AG09309 (cell line): ENCODE data around the gene DDR1.

Experiments used
- DNase-seq: peaks from one replicate; pipeline ENCODE4 v3.0.0-alpha.2; 2010; ENCODE audit warnings: low read depth
- H3K4me3 ChIP-seq: 2 replicates; pipeline ENCODE4 v1.5.1; 2011; ENCODE audit warnings: mild to moderate bottlenecking, low read depth, low read length, moderate library complexity; ENCODE audit not compliant: control insufficient read depth
- TF ChIP-seq, protein P1 (sequence below): IDR thresholded peaks from 2 replicates; pipeline ENCODE4 v1.5.1; 2011; ENCODE audit warnings: mild to moderate bottlenecking, low read depth, low read length, inconsistent platforms; ENCODE audit not compliant: insufficient read depth, control insufficient read depth; ENCODE audit errors: missing control alignments

DDR1 gene

DNA sequence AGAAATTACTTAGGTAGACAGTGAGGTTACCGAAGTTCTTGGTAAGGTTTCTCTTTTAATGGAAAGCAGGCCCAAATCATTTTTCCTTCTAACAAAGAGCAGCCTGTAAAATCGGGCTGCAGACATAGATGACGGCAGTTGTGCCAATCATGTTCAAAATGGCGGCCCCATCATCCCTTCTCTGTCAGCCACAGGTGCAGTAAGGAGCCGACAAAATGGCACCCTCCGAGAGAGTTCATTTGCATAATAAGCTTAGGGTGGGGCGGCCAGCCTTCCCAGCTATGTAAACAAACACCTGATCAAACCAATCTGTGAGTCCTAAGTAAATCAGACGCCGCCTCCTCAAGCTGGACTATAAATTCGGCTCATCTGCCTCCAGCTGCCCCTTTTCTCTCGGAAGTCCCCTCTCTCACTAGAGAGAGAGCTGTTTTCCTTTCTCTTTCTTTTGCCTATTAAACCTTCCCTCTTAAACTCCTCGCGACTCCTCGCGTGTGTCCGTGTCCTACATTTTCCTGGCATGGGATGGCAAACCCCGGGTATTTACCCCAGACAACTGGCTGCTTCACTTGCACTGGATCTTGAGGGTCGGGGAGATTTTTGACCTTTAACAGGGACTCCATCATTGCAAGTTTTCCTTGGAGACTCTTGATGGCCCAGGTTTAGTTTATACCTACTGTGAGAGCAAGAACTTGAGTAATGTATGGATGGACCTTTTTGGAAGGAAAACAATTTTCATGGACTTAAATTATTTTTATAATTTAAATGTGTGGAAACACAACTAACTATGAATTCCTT lies 8.9 kb upstream of the DDR1 start:
- no peak for DNase-seq
- TF ChIP-seq, protein P1, sequence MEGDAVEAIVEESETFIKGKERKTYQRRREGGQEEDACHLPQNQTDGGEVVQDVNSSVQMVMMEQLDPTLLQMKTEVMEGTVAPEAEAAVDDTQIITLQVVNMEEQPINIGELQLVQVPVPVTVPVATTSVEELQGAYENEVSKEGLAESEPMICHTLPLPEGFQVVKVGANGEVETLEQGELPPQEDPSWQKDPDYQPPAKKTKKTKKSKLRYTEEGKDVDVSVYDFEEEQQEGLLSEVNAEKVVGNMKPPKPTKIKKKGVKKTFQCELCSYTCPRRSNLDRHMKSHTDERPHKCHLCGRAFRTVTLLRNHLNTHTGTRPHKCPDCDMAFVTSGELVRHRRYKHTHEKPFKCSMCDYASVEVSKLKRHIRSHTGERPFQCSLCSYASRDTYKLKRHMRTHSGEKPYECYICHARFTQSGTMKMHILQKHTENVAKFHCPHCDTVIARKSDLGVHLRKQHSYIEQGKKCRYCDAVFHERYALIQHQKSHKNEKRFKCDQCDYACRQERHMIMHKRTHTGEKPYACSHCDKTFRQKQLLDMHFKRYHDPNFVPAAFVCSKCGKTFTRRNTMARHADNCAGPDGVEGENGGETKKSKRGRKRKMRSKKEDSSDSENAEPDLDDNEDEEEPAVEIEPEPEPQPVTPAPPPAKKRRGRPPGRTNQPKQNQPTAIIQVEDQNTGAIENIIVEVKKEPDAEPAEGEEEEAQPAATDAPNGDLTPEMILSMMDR, result no peak
- H3K4me3 ChIP-seq, result no peak overlapping the region

DNA sequence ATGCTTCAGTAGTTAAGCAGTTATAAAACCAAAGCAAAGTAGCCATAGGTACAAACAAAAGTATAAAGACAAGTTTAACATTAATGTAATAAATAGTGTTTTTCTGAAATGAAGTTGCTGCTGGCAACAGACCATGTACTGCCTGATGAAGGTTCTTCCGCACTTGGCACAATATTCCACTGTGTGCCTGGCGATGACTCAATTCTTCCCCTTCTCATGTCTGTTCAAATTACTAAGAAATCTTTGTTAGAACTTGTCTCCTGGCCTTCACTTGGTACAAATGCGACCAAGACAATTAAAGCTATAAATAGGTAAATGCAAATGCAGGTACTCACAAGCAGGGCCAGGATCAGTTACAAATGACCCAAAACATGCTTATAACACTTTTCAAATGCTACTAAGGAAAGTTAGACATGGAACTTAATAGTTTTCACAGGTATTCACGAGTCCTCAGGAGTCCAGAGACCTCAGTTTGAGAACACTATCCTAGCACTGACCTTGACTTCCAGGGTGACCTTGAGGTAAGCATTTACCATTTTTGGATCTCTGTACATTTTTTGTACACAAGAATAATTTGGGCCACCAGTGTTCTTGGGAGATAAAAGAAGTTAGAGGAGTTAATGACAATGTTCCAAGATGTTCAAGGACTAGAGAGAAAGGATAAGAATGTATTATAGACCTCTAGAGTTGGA lies 8.1 kb upstream of the DDR1 start:
- TF ChIP-seq, protein P1, result no peak
- peak; percentile 41 for DNase-seq
- no peak overlapping the region for H3K4me3 ChIP-seq

- DNase-seq, result peak; percentile 64
- TF ChIP-seq, protein P1, result peak; percentile 92
- H3K4me3 ChIP-seq, result peak overlapping the region; percentile 10
Measured at GRCh38 chr6:30877419-30878262, 6.7 kb upstream of the DDR1 start.

DNA sequence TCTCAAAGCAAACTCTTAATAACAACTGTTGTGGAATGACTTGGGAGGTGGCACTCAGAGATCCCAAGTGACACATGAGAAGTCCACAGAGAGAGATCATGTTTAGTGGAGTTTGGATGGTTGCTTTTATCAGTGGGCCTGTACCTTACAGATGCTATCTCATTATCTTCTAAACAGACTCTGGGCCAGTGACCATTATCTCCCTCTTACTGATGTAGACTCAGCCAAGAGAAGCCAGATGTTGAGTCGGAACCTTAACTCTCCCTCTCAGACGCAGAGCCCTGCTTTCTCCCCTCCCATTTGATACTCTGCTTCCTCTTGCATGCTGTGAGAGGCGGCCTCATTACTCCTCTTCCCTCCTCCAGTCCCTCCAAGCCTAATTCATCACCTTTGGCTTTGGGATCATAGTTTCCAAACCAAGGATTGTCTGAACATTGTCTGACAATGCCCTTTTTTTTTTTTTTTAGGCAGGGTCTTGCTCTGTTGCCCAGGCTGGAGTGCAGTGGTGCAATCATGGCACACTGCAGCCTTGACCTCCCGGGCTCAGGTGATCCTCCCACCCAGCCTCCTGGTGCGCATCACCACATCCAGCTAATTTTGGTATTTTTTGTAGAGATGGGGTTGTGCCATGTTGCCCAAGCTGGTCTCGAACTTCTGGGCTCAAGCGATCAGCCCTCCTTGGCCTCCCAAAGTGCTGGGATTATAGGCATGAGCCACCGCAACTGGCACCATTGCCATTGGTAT lies 4.5 kb upstream of the DDR1 start:
- H3K4me3 ChIP-seq, result no peak overlapping the region
- TF ChIP-seq, protein P1, result no peak
- no peak for DNase-seq

DNA sequence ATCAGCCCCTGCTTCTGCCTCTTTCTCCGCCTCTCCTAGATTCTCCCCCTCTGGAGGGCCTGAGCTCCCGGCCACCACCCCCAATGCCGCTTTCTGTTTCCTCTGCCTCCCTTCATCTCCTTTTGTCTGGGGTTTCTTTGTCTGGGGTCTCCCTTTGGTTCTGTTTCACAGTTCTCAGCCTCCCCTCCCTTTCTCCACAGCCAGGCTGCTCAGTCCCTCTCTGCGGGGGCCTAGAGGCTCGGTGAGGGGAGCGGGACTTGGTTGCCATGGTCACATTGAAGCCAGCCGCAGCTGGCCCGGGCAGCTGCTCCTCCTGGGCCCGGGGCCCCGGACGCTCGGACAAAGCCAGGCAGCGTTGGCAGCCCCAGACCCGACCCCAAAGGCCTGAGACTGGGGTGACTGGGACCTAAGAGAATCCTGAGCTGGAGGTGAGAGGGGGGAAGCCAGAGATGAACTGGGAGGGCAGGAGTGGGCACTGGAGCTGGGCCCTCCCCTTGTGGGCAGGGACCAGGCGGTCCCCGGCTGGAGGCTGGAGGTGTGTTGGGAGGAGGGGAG lies 3.5 kb upstream of the DDR1 start:
- TF ChIP-seq, protein P1, result no peak
- H3K4me3 ChIP-seq, result no peak overlapping the region
- DNase-seq, result no peak
